Esophagus squamous epithelium (tissue), 4 donors: ENCODE data around the gene CUBN.

ENCODE experiments used
- CTCF ChIP-seq, 6 experiments: fragments of 450-650 bp in 4 of 6; fragments of 200-600 bp in 2 of 6; sonication (generic) in 2 of 6; IDR thresholded peaks; one replicate each; pipeline ENCODE4 v1.5.1; 2016 to 2019; ENCODE audit warnings: antibody characterized with exemption in 6 of 6, mild to moderate bottlenecking in 4 of 6, moderate library complexity in 4 of 6
- POLR2A ChIP-seq, 4 donors: fragments of 450-650 bp; IDR thresholded peaks; one replicate each; pipeline ENCODE4 v1.6.1; 2017; ENCODE audit warnings: antibody characterized with exemption in 4 of 4, mild to moderate bottlenecking in 4 of 4, moderate library complexity in 3 of 4

GRCh38 chr10:17028798-17029197, 100.8 kb downstream of the CUBN start:
- TF ChIP-seq POLR2A (IDR thresholded peaks at IDR 0.05): no peak
- no peak for TF ChIP-seq CTCF (IDR thresholded peaks at IDR 0.05)
